CMK (cell line): ENCODE results near the gene RETREG1.
A peak's percentile ranks its signal among the peaks of the same experiment; 100 is the strongest.
"Not testable (repeated sequence)": the region's sequence is repeated elsewhere in the genome, so short reads cannot be mapped to it uniquely, and the experiment has no call there.

Experiments used
- DNase-seq: peaks from one replicate; pipeline ENCODE4 v3.0.0-alpha.2; 2010; ENCODE audit warnings: low read depth

Gene RETREG1

GRCh38 chr5:16487456-16487855 is 129.3 kb downstream of the RETREG1 start:
- no peak for DNase-seq

DNA sequence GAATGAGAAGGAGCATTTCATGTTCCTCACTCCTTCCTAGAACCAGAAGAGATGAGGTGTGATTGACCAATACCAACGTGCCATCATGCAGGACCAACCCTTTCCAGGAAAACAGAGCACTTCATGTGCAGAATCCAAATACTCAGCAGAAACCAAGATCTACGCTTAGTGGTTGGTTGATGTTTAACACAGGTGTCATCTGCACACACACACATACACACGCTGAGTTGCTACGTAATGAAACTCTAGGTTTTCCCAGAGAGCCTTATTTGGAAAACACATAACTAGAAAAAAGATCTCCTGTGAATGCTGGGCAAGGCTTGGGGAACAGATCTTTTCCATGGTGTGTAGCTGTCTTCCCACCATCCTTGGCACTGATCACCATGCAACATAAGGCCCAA is 130.1 kb downstream of the RETREG1 start:
- DNase-seq, result no peak

DNA sequence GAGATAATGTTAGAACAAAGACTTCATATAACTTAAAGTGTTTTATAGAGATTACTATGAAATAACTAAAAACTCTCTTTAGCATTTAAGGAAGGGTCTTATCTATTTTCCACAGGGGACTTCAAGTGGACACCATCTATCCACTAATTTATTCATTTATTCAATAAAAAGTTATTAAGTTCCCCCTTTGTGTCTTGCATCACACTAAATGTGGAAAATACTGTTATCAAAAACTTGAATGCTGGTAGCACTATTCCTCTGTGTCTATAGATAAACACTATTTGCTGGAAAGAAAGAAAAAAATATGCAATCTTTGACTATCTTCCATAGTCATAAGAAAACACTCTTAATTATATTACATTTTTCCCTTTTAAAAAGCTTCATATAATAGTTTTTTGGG is 131.1 kb downstream of the RETREG1 start:
- DNase-seq, result no peak

DNA sequence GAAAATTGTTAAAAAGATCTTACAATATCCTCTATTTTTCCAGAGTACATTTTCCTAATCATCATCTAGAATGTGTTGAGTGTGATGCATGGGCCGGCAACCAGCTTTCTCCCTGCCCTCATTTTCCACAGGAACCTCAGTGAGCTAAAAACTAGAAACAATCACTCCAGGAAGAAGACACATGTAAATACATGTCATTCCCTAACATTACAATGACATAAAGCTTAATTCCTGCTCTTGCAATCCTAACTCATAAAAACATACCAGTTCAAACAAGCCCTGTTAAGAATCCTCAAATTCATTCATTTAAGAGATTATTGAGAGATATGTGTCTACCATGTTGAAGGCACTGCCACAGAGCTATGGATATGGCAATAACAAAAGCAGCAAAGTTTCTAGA is 132.7 kb downstream of the RETREG1 start:
- DNase-seq, result no peak

- DNase-seq, result no peak
These were observed 133.4 kb downstream of the RETREG1 start for GRCh38 chr5:16483361-16483760.

DNA sequence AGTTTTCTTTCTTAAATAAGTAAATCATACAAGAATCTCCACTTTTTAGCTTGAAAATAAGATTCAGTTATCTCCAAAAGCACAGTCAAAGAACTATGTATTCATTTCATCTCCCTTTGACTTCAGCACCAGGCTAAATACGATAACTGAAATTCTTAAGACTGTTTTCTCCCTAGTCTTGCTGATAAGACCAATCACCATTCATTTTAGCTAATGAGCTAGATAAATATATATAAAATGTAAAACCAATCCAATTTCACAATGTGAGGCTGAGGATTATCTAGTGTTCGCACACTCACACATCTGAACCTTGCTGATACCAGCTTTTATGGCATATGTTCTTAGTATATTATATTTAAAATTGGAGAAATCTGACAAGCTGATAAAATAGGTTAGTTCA is 133.9 kb downstream of the RETREG1 start:
- DNase-seq, result no peak

DNA sequence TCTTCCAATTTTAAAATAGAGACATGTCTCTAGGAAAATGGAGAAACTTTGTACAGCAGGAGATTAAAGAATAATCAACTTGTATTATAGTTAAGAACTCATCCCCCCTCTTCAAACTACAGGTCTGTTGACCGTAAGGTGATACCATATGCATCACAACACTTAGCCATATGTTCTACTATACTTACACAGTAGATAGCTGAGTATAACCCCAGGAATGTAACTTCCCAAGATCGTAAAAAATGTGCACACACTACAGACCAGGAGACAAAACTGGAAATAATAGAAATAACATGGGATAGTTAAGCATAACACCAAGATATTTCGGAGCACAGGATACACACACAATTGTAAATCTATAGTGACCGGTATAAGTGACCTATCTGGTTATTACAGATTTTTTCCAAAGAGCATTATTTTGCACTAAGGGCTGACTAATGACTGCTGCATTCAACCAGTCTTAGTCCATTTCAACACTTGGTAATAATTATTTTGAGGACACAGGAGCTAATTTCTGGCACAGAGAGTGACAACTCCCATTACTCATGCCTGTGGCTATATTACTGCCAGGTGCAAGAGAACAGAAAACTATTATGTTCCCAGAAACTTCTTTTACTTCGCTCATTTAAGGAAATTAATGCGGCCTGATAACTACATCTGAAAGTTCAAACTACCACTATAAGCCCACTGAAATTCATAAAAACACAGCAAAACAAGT is 135.8 kb downstream of the RETREG1 start:
- no peak for DNase-seq

DNA sequence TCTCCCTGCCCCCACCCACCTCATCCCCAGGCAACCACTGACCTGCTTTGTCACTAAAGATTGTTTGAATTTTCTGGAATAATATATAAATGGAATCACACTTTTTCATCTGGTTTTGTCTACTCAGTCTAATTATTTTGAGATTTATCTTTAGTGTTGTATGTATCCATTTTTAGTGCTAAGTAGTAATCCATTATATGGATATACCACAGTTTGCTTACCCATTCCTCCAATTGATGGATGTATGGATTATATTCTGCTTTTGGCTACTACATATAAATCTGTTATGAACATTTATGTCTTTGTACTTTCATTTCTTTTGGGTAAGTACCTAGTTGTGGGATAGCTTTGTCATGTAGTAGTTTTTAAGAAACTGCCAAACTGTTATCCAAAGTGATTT is 136.7 kb downstream of the RETREG1 start:
- DNase-seq, result no peak

DNA sequence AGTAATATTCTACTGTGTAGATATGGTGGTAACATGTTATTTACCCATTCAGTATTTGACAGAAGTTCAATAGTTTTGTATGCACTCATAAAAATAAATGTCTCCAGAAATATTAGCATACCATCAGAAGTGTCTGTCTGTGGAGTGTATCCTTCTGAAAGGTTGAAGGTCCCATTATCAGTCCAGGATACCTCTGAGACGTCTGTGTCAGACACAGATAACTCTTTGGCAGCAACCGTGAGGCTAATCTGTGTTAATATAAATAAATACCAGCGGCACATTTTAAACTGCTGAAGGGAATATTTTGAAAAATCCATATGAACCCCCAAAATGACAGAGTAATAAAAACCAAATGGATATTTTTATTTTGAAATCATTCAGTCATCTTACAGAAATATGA is 139.3 kb downstream of the RETREG1 start:
- DNase-seq, result no peak

DNA sequence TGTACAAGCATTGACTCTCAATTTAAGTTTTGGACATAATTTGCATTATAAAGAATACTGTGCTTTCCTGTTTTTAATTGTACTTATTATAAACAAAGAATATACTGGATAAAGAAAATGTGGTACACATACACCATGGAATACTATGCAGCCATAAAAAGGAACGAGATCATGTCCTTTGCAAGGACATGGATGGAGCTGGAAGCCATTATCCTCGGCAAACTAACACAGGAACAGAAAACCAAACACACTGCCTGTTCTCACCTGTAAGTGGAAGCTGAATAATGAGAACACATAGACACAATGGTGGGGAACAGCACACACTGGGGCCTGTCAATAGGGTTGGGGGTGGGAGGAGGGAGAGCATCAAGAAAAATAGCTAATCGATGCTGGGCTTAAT is 140.4 kb downstream of the RETREG1 start:
- not testable (repeated sequence) for DNase-seq

DNA sequence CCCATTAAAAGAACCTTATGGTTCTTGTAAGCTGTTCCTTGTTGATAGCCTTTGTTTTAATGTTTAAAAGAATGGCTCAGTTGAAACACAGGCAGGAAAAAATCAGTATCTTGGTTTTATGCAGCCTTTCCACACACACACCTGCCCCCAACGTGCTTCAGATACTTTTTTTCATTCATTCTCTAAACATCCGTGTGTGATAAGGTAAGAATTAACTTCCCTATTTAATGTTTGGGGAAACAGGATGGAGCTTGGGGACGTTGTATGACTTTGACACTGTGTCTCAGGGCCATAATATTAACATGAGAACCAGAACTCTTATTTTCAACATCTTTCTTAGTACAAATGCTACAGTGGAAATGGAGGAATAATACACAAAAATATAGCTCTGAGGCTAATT is 145.4 kb downstream of the RETREG1 start:
- no peak for DNase-seq

GRCh38 chr5:16467363-16468219 is 149.2 kb downstream of the RETREG1 start:
- no peak for DNase-seq

GRCh38 chr5:16465544-16466432 is 151.0 kb downstream of the RETREG1 start, which contains the start of gene ZNF622:
Gene ZNF622 (minus strand): TSS chr5:16465800. CDS start chr5:16465665, 135 bp downstream.
- DNase-seq, result peak; percentile 88

DNA sequence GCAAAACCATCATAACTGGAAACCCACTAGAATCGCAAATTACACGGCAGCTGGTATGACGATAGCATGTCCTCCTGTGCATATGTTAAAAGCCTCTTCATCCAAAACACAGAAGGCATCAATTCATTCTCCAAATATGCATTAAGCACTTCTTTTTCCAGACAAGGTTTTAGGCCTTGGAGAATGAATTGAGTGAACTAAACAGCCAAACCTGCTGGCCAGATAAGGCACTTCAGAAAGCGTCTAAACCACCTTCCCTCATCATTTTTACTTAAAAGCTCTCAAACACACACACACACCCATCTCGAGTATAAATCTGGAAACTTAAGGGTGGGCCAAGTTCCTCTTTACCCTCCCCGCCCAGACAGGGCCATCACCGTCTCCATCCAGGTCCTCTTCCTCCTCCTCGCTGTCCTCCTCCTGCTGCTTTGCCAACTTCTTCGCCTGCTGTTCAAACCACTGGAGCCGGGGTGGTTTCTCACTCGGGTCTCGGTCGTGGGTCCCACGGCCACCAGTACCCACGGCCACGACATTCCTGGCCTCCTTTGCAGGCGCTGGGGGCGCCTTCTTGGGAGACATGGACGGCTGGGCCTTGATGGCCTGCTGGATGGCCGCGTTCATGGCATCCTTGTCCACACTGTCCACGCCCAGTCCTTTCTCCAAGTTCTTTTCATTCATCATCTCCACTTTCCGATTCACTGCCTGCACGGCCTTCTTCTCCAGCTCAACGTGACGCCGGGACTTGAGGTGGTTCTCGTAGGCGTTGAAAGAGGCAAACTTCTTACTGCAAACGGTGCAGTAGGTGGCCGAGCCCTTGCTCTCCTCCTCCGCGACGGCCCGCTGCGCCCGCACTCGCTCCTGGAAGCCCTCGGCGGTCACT is 151.9 kb downstream of the RETREG1 start:
- DNase-seq, result no peak

GRCh38 chr5:16464231-16464630 is 152.6 kb downstream of the RETREG1 start:
- DNase-seq, result no peak

DNA sequence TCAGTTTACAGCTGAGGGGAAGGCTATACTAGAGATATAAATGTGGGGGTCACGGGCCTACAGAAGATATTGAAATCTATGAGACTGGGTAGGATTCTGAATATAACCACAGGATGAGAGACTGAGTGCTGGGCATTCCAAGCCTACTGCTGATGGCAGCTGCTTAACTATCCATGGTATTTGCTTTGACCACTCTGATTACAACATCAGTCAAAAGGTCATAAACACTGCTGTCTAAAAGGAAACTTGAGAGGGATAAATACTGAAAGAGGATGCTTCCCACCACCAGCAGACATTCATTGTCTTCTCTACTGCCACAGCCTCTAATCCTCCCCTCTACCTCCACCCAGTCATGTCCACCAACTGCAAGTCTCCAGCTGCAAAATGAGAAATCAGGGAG is 155.0 kb downstream of the RETREG1 start:
- DNase-seq, result no peak

- DNase-seq, result no peak
These were observed 155.8 kb downstream of the RETREG1 start for GRCh38 chr5:16461026-16461425.

GRCh38 chr5:16459451-16459850 is 157.3 kb downstream of the RETREG1 start:
- DNase-seq, result no peak

- DNase-seq, result no peak
These were observed 158.9 kb downstream of the RETREG1 start for GRCh38 chr5:16457853-16458252.

GRCh38 chr5:16457451-16457850 is 159.3 kb downstream of the RETREG1 start:
- no peak for DNase-seq

- peak; percentile 52 for DNase-seq
These were observed 160.5 kb downstream of the RETREG1 start for GRCh38 chr5:16456103-16456832.
